Motor neuron (in vitro differentiated cells): ENCODE measurements around the gene CTSH. TPM values are rescaled to one million over a fixed set of nuclear protein-coding genes. Genes with fewer than 3 reads are reported as not detected.
A peak's percentile ranks its signal among the peaks of the same experiment; 100 is the strongest.
"Not testable (repeated sequence)": the region's sequence is repeated elsewhere in the genome, so short reads cannot be mapped to it uniquely, and the experiment has no call there.

Experiments
- ATAC-seq, 8 experiments: fragments of 200-7000 bp; cut with Tn5 transposase; replicated peaks in 6 of 8; 2 replicates each; pipeline ENCODE4 v1.8.0; 2021; ENCODE audit warnings: mild to moderate bottlenecking in 8 of 8, moderate library complexity in 8 of 8
- H3K27ac ChIP-seq, 2 donors: fragments of 250-450 bp; sonication (Bioruptor Pico); 2 replicates each; pipeline ENCODE4 v1.9.0; 2021; ENCODE audit warnings: antibody characterized with exemption in 2 of 2, mild to moderate bottlenecking in 2 of 2, moderate library complexity in 1 of 2
- H3K4me1 ChIP-seq, 2 donors: fragments of 250-450 bp; sonication (Bioruptor Pico); replicated peaks in 1 of 2; 2 replicates each; pipeline ENCODE4 v1.6.1; 2021; ENCODE audit warnings: antibody characterized with exemption in 2 of 2, mild to moderate bottlenecking in 2 of 2, moderate library complexity in 1 of 2
- H3K4me3 ChIP-seq, 5 donors: fragments of 250-450 bp; sonication (Bioruptor Pico); 2 replicates each; pipeline ENCODE4 v1.9.0; 2021; ENCODE audit warnings: antibody characterized with exemption in 5 of 5, mild to moderate bottlenecking in 5 of 5, moderate library complexity in 4 of 5
- WGBS, 10 experiments: fragments of 450-650 bp; shearing (Covaris generic); methylation state at CpG; one replicate each; pipeline ENCODE4 v1.0.0; 2022; 5-methylcytosine and 5-hydroxymethylcytosine counted together
- in situ Hi-C, 9 experiments: fragments of 400-800 bp; cut with MboI; loops; one replicate each; pipeline ENCODE4 v1.15.0; 2021; ENCODE audit warnings: low sequenced_read_pairs in 9 of 9, low pct_unique_long_range_greater_than_20kb in 2 of 9; ENCODE audit not compliant: unreplicated experiment in 9 of 9
- total RNA-seq, 8 experiments: library from RNA; unstranded; fragments of 300-600 nt; gene quantifications; 2 replicates each; pipeline versions ENCODE4 v1.2.3 to v1.2.4, GENCODE V29; 2022

CTSH gene
- total RNA-seq, 8 experiments from 2014 or later: 2.0 to 98.2 (median 4.7) TPM

GRCh38 chr15:78907577-78907976 lies 37.3 kb downstream of the CTSH start:
- in situ Hi-C loops: loop anchor here in 4 of 9 experiments (25.0 kb wide), 1 partner anchor 280 kb away; no protein-coding TSS in a partner anchor
- Histone ChIP-seq H3K4me3 (no peak overlapping the region), H3K27ac (no peak overlapping the region), H3K4me1 (no peaks in the 10 kb centered on the region)
- no CpG with 5 or more reads among the region's 3 CpGs for WGBS, 10 experiments
- peak in 1 of 8 experiments; percentile 5 for ATAC-seq

- in situ Hi-C loops: loop anchor here in 4 of 9 experiments (25.0 kb wide), 1 partner anchor 281 kb away; no protein-coding TSS in a partner anchor
- Histone ChIP-seq H3K4me1 (no peaks in the 10 kb centered on the region), H3K4me3 (no peak overlapping the region), H3K27ac (no peak overlapping the region)
- peak in 3 of 8 experiments; percentile 13 to 38 (median 32) for ATAC-seq
- 0 to 100% (median 46%) methylated on average over 1 to 2 of the region's 2 CpGs; no CpG with 5 or more reads in 5 of the 10 experiments for WGBS, 10 experiments
Measured at GRCh38 chr15:78906316-78906620, 38.6 kb downstream of the CTSH start.

GRCh38 chr15:78904599-78905358 lies 40.1 kb downstream of the CTSH start:
- ATAC-seq: no peak
- Histone ChIP-seq H3K27ac (no peak overlapping the region), H3K4me1 (no peaks in the 10 kb centered on the region), H3K4me3 (no peak overlapping the region)
- WGBS, 10 experiments: 73 to 95% (median 89%) methylated on average over 4 to 6 of the region's 6 CpGs; no CpG with 5 or more reads in 1 of the 10 experiments
- in situ Hi-C loops: loop anchor here in 4 of 9 experiments (25.0 kb wide), 1 partner anchor 283 kb away; no protein-coding TSS in a partner anchor

GRCh38 chr15:78902281-78903032 lies 42.4 kb downstream of the CTSH start:
- 60 to 100% (median 89%) methylated on average over 1 to 10 of the region's 13 CpGs for WGBS, 10 experiments
- H3K4me3 ChIP-seq, H3K4me1 ChIP-seq, ATAC-seq, H3K27ac ChIP-seq: not testable (repeated sequence)
- in situ Hi-C loops: loop anchor here in 4 of 9 experiments (25.0 kb wide), 1 partner anchor 285 kb away; no protein-coding TSS in a partner anchor

- in situ Hi-C loops: loop anchor here in 4 of 9 experiments (25.0 kb wide), 1 partner anchor 286 kb away; no protein-coding TSS in a partner anchor
- H3K27ac ChIP-seq, H3K4me1 ChIP-seq, ATAC-seq, H3K4me3 ChIP-seq: not testable (repeated sequence)
- 90 to 100% (median 96%) methylated on average over 2 to 12 of the region's 14 CpGs for WGBS, 10 experiments
Measured at GRCh38 chr15:78900819-78901533, 43.9 kb downstream of the CTSH start.

GRCh38 chr15:78898540-78898939 lies 46.3 kb downstream of the CTSH start:
- H3K27ac ChIP-seq: no peak overlapping the region

GRCh38 chr15:78895471-78895870 lies 49.4 kb downstream of the CTSH start:
- Histone ChIP-seq H3K4me1 (no peaks in the 10 kb centered on the region), H3K4me3 (no peak overlapping the region), H3K27ac (no peak overlapping the region)
- 57 to 100% (median 93%) methylated on average over 2 to 3 of the region's 3 CpGs; no CpG with 5 or more reads in 1 of the 10 experiments for WGBS, 10 experiments
- in situ Hi-C loops: no loop called here
- peak in 2 of 8 experiments; percentile 31 to 79 for ATAC-seq

More at GRCh38 chr15:78898540-78898939, 46.3 kb downstream of the CTSH start:
- Histone ChIP-seq H3K4me3 (no peak overlapping the region), H3K4me1 (no peaks in the 10 kb centered on the region)
- no peak for ATAC-seq
- 89 to 100% (median 98%) methylated on average over 3 to 4 of the region's 4 CpGs for WGBS, 10 experiments
- in situ Hi-C loops: no loop called here

GRCh38 chr15:78893538-78893937 lies 51.3 kb downstream of the CTSH start:
- no peak overlapping the region for H3K4me3 ChIP-seq
- no peaks in the 10 kb centered on the region for H3K4me1 ChIP-seq
- ATAC-seq: no peak
- WGBS, 10 experiments: 0 to 100% (median 85%) methylated on average over 1 to 2 of the region's 2 CpGs
- no peak overlapping the region for H3K27ac ChIP-seq
- in situ Hi-C loops: no loop called here

- WGBS, 10 experiments: 33 to 100% (median 90%) methylated on average over 1 to 4 of the region's 4 CpGs; no CpG with 5 or more reads in 1 of the 10 experiments
- Histone ChIP-seq H3K4me3 (no peak overlapping the region), H3K4me1 (no peaks in the 10 kb centered on the region), H3K27ac (no peak overlapping the region)
- in situ Hi-C loops: no loop called here
- no peak for ATAC-seq
Measured at GRCh38 chr15:78889000-78889399, 55.8 kb downstream of the CTSH start.

GRCh38 chr15:78881681-78882080 lies 63.2 kb downstream of the CTSH start:
- Histone ChIP-seq H3K4me1 (peaks cover 28 to 29% of the 10 kb centered on the region in 2 donors), H3K4me3 (no peak overlapping the region), H3K27ac (no peak overlapping the region)
- WGBS, 10 experiments: 83 to 100% (median 100%) methylated on average over 1 of the region's 1 CpG; no CpG with 5 or more reads in 3 of the 10 experiments
- ATAC-seq: no peak
- in situ Hi-C loops: no loop called here

GRCh38 chr15:78880813-78881212 lies 64.0 kb downstream of the CTSH start:
- no peak for ATAC-seq
- no peak overlapping the region for H3K4me3 ChIP-seq
- H3K27ac ChIP-seq: no peak overlapping the region
- in situ Hi-C loops: no loop called here
- H3K4me1 ChIP-seq: peaks cover 29 to 33% of the 10 kb centered on the region in 2 donors
- 20 to 100% (median 85%) methylated on average over 1 of the region's 1 CpG; no CpG with 5 or more reads in 2 of the 10 experiments for WGBS, 10 experiments

GRCh38 chr15:78880242-78880533 lies 64.7 kb downstream of the CTSH start:
- in situ Hi-C loops: no loop called here
- H3K4me3 ChIP-seq: no peak overlapping the region
- H3K4me1 ChIP-seq: peaks cover 29 to 33% of the 10 kb centered on the region in 2 donors
- H3K27ac ChIP-seq: no peak overlapping the region
- ATAC-seq: no peak
